H1 (cell line): ENCODE results near the gene NHSL2. TPM values are rescaled to one million over a fixed set of nuclear protein-coding genes. Genes with fewer than 3 reads are reported as not detected.

Source experiments
- CTCF ChIA-PET: fragments of 300-600 bp; sonication (Branson Sonifier 250); formaldehyde crosslinking; loops from one replicate; lab custom pipeline; 2021; ENCODE audit not compliant: partially characterized antibody; lab: Charles Lee
- POLR2A ChIA-PET: fragments of 300-600 bp; sonication (Branson Sonifier 250); formaldehyde crosslinking; loops from one replicate; lab custom pipeline; 2021; ENCODE audit warnings: inconsistent platforms; ENCODE audit not compliant: partially characterized antibody; lab: Charles Lee
- DNase-seq, 2 experiments: peaks; one replicate each; pipeline versions ENCODE4 v3.0.0 to v3.0.0-alpha.2; 2010 to 2022; ENCODE audit warnings: low spot score in 2 of 2, low read depth in 1 of 2, mixed read lengths in 1 of 2
- FAIRE-seq: peaks from 2 replicates; lab custom pipeline; 2011; peaks lifted over from hg19 to GRCh38; lab: Jason Lieb, UNC
- H2AFZ ChIP-seq: 2 replicates; pipeline ENCODE4 v1.8.1; 2012; ENCODE audit warnings: low read length, inconsistent platforms
- H2AK5ac ChIP-seq: 2 replicates; pipeline ENCODE4 v1.6.1; 2013; ENCODE audit warnings: low read depth, low read length
- H2BK120ac ChIP-seq: replicated peaks from 2 replicates; pipeline ENCODE3; 2013; ENCODE audit warnings: low read depth, low read length, inconsistent platforms
- H2BK12ac ChIP-seq: 2 replicates; pipeline ENCODE4 v1.6.1; 2013; ENCODE audit warnings: low read depth, low read length
- H2BK15ac ChIP-seq: 2 replicates; pipeline ENCODE4 v1.6.1; 2013; ENCODE audit warnings: low read length
- H2BK20ac ChIP-seq: 2 replicates; pipeline ENCODE4 v1.6.1; 2013; ENCODE audit warnings: low read length
- H2BK5ac ChIP-seq: 2 replicates; pipeline ENCODE4 v1.6.1; 2013; ENCODE audit warnings: low read depth, low read length
- H3K14ac ChIP-seq: 2 replicates; pipeline ENCODE4 v1.6.1; 2013; ENCODE audit warnings: inconsistent platforms; ENCODE audit not compliant: insufficient read length
- H3K18ac ChIP-seq: 2 replicates; pipeline ENCODE4 v1.6.1; 2013; ENCODE audit warnings: low read length; ENCODE audit errors: extremely low read depth
- H3K23ac ChIP-seq: 2 replicates; pipeline ENCODE4 v1.6.1; 2013; ENCODE audit warnings: inconsistent platforms; ENCODE audit not compliant: insufficient read length
- H3K23me2 ChIP-seq: 2 replicates; pipeline ENCODE4 v1.6.1; 2013; ENCODE audit warnings: low read depth, low read length
- H3K27ac ChIP-seq: 2 replicates; pipeline ENCODE4 v1.6.1; 2011; ENCODE audit warnings: low read depth, low read length, inconsistent platforms
- H3K27me3 ChIP-seq, 4 experiments: replicated peaks in 1 of 4; 1 replicate in 1 of 4; 2 replicates in 3 of 4; pipeline versions ENCODE4 v1.6.1 to v1.8.1; 2011 to 2013; ENCODE audit warnings: low read length in 3 of 4, mild to moderate bottlenecking in 3 of 4, inconsistent platforms in 2 of 4, mixed read lengths in 2 of 4, moderate library complexity in 1 of 4; ENCODE audit not compliant: control insufficient read depth in 3 of 4, insufficient read depth in 3 of 4; ENCODE audit errors: extremely low read depth in 1 of 4
- H3K36me3 ChIP-seq, 4 experiments: 2 replicates each; pipeline versions ENCODE4 v1.6.1 to v1.8.1; 2011 to 2013; ENCODE audit warnings: mild to moderate bottlenecking in 4 of 4, low read length in 3 of 4, moderate library complexity in 2 of 4, control low read depth in 1 of 4, inconsistent platforms in 1 of 4; ENCODE audit not compliant: insufficient read depth in 4 of 4, control insufficient read depth in 2 of 4
- H3K4ac ChIP-seq: replicated peaks from 2 replicates; pipeline ENCODE3; 2013; ENCODE audit warnings: low read length, low read depth, mixed read lengths, inconsistent platforms; ENCODE audit not compliant: insufficient read length
- H3K4me1 ChIP-seq, 4 experiments: replicated peaks in 1 of 4; 1 replicate in 1 of 4; 2 replicates in 3 of 4; pipeline versions ENCODE4 v1.6.1 to v1.8.1; 2011 to 2013; ENCODE audit warnings: low read length in 3 of 4, inconsistent platforms in 2 of 4, mixed read lengths in 1 of 4; ENCODE audit not compliant: insufficient read depth in 4 of 4, control insufficient read depth in 3 of 4
- H3K4me2 ChIP-seq, 2 experiments: 2 replicates each; pipeline versions ENCODE4 v1.6.1 to v1.8.1; 2011 to 2013; ENCODE audit warnings: low read depth in 2 of 2, low read length in 2 of 2, control low read depth in 1 of 2, inconsistent platforms in 1 of 2, mild to moderate bottlenecking in 1 of 2; ENCODE audit not compliant: insufficient read depth in 1 of 2
- H3K4me3 ChIP-seq, 4 experiments: fragments of 200-600, 300-600 bp in 1 of 4; sonication (generic), shearing (Covaris generic), sonication (Bioruptor Twin) in 1 of 4; 2 replicates each; pipeline versions ENCODE4 v1.5.1 to v1.8.1; 2011 to 2016; ENCODE audit warnings: low read length in 4 of 4, low read depth in 3 of 4, control low read depth in 2 of 4, inconsistent platforms in 2 of 4, mild to moderate bottlenecking in 2 of 4, mixed read lengths in 1 of 4, moderate library complexity in 1 of 4; ENCODE audit not compliant: insufficient read depth in 2 of 4; ENCODE audit errors: extremely low read depth in 1 of 4
- H3K56ac ChIP-seq: replicated peaks from 2 replicates; pipeline ENCODE3; 2013; ENCODE audit warnings: low read depth, mild to moderate bottlenecking, mixed read lengths, low read length, inconsistent platforms; ENCODE audit not compliant: insufficient read length
- H3K79me1 ChIP-seq: 2 replicates; pipeline ENCODE4 v1.6.1; 2013; ENCODE audit warnings: low read depth, low read length, control low read depth
- H3K79me2 ChIP-seq, 2 experiments: 2 replicates each; pipeline versions ENCODE4 v1.6.1 to v1.8.1; 2012 to 2013; ENCODE audit warnings: low read length in 2 of 2, mild to moderate bottlenecking in 2 of 2, inconsistent platforms in 1 of 2; ENCODE audit not compliant: insufficient read depth in 2 of 2, control insufficient read depth in 1 of 2
- H3K9ac ChIP-seq, 4 experiments: replicated peaks in 1 of 4; 1 replicate in 1 of 4; 2 replicates in 3 of 4; pipeline versions ENCODE4 v1.6.1 to v1.8.1; 2011 to 2013; ENCODE audit warnings: low read depth in 3 of 4, low read length in 3 of 4, control low read depth in 2 of 4, mild to moderate bottlenecking in 2 of 4, moderate library complexity in 2 of 4, inconsistent platforms in 1 of 4; ENCODE audit errors: extremely low read depth in 1 of 4
- H3K9me3 ChIP-seq, 2 experiments: 2 replicates each; pipeline versions ENCODE4 v1.6.1 to v1.8.1; 2012 to 2013; ENCODE audit warnings: mild to moderate bottlenecking in 2 of 2, moderate library complexity in 2 of 2, control low read depth in 1 of 2, inconsistent platforms in 1 of 2, low read depth in 1 of 2, low read length in 1 of 2, mixed read lengths in 1 of 2; ENCODE audit not compliant: insufficient read depth in 2 of 2
- H4K20me1 ChIP-seq, 2 experiments: replicated peaks in 1 of 2; 2 replicates each; pipeline versions ENCODE3 to v1.8.1; 2011 to 2013; ENCODE audit warnings: inconsistent platforms in 2 of 2, low read length in 2 of 2, mild to moderate bottlenecking in 1 of 2; ENCODE audit not compliant: insufficient read depth in 2 of 2, control insufficient read depth in 1 of 2
- H4K5ac ChIP-seq: 2 replicates; pipeline ENCODE4 v1.6.1; 2013; ENCODE audit warnings: low read length, low read depth, mixed read lengths, inconsistent platforms; ENCODE audit not compliant: insufficient read length
- H4K8ac ChIP-seq: 2 replicates; pipeline ENCODE4 v1.8.0; 2013; ENCODE audit warnings: mild to moderate bottlenecking, moderate library complexity, low read length, inconsistent platforms; ENCODE audit not compliant: insufficient read depth; ENCODE audit errors: extremely low read depth
- H4K91ac ChIP-seq: replicated peaks from 2 replicates; pipeline ENCODE3; 2013; ENCODE audit warnings: low read length, mixed read lengths, inconsistent platforms; ENCODE audit not compliant: insufficient read length
- BACH1 ChIP-seq: IDR thresholded peaks from 2 replicates; pipeline ENCODE4 v1.6.1; 2012; ENCODE audit warnings: low read length, improper control_type of control experiment
- KDM4A ChIP-seq: IDR thresholded peaks from one replicate; pipeline ENCODE4 v1.7.1; 2012; ENCODE audit warnings: low read depth, mild to moderate bottlenecking, moderate library complexity, low read length, inconsistent platforms; ENCODE audit not compliant: severe bottlenecking
- NANOG ChIP-seq: IDR thresholded peaks from 2 replicates; pipeline ENCODE4 v1.6.1; 2011; ENCODE audit warnings: low read length, low read depth, mild to moderate bottlenecking, inconsistent platforms; ENCODE audit not compliant: insufficient read depth, poor library complexity, severe bottlenecking
- POU5F1 ChIP-seq: IDR thresholded peaks from 2 replicates; pipeline ENCODE4 v1.6.1; 2011; ENCODE audit warnings: low read depth, mild to moderate bottlenecking, low read length, moderate library complexity
- SIN3A ChIP-seq, 2 experiments: IDR thresholded peaks in 1 of 2; conservative IDR thresholded peaks in 1 of 2; 2 replicates each; pipeline ENCODE4 v1.6.1; 2011 to 2012; ENCODE audit warnings: low read length in 2 of 2, improper control_type of control experiment in 1 of 2, low read depth in 1 of 2, mild to moderate bottlenecking in 1 of 2
- SRF ChIP-seq: IDR thresholded peaks from 2 replicates; pipeline ENCODE4 v1.6.1; 2011; ENCODE audit warnings: mild to moderate bottlenecking, low read depth, low read length, moderate library complexity
- SUZ12 ChIP-seq: fragments of 200-600 bp; sonication (generic); IDR thresholded peaks from 2 replicates; pipeline ENCODE4 v1.6.1; 2012; ENCODE audit warnings: mild to moderate bottlenecking, inconsistent platforms, low read length, moderate library complexity, mixed read lengths
- ZNF274 ChIP-seq: IDR thresholded peaks from 2 replicates; pipeline ENCODE4 v1.7.0; 2012; ENCODE audit warnings: low read length, borderline replicate concordance; ENCODE audit errors: extremely low read depth
- WGBS, 2 experiments: shearing (Covaris generic) in 1 of 2; methylation state at CpG; one replicate each; pipeline versions ENCODE4 v1.1.6 to v1.1.7; 2013 to 2015; ENCODE audit warnings: low lambda C conversion rate in 2 of 2, mixed read lengths in 2 of 2, inconsistent platforms in 1 of 2, low coverage in 1 of 2, missing lambda C conversion rate in 1 of 2; ENCODE audit not compliant: insufficient replicate concordance in 2 of 2, insufficient coverage in 1 of 2, insufficient read length in 1 of 2; ENCODE audit errors: extremely low coverage in 1 of 2, missing lambda C conversion rate in 1 of 2; 5-methylcytosine and 5-hydroxymethylcytosine counted together
- polyA plus RNA-seq, 7 experiments: library from polyadenylated mRNA; depleted of rRNA in 3 of 7; stranded (reverse) in 5 of 7; unstranded in 2 of 7; fragments of >200 nt in 5 of 7; fragments of 200-250 nt in 2 of 7; gene quantifications; 1 replicate in 5 of 7; 2 replicates in 1 of 7; 4 replicates in 1 of 7; pipeline versions ENCODE4 v1.2.1 to v1.2.3, GENCODE V29; 2011 to 2013; ENCODE audit warnings: missing spikeins in 2 of 7, mixed read lengths in 2 of 7
- total RNA-seq: library from RNA; stranded (reverse); fragmentation: NEBNext Ultra II Directional; extraction: Animal tissue kit (Norgen Biotek cat#: 25700); gene quantifications from 2 replicates; pipeline ENCODE4 v1.2.1, GENCODE V29; 2021
- TF ChIP-seq, protein P1 (sequence below): IDR thresholded peaks from 2 replicates; pipeline ENCODE4 v1.6.1; 2011; ENCODE audit warnings: low read depth, mild to moderate bottlenecking, low read length; ENCODE audit not compliant: insufficient read depth

NHSL2 gene
- total and polyA plus RNA-seq, 2 of the 8 experiments (the other 6 are each of a cell fraction or from before 2014, with no cell fraction given): 3.7 to 7.2 TPM

DNA sequence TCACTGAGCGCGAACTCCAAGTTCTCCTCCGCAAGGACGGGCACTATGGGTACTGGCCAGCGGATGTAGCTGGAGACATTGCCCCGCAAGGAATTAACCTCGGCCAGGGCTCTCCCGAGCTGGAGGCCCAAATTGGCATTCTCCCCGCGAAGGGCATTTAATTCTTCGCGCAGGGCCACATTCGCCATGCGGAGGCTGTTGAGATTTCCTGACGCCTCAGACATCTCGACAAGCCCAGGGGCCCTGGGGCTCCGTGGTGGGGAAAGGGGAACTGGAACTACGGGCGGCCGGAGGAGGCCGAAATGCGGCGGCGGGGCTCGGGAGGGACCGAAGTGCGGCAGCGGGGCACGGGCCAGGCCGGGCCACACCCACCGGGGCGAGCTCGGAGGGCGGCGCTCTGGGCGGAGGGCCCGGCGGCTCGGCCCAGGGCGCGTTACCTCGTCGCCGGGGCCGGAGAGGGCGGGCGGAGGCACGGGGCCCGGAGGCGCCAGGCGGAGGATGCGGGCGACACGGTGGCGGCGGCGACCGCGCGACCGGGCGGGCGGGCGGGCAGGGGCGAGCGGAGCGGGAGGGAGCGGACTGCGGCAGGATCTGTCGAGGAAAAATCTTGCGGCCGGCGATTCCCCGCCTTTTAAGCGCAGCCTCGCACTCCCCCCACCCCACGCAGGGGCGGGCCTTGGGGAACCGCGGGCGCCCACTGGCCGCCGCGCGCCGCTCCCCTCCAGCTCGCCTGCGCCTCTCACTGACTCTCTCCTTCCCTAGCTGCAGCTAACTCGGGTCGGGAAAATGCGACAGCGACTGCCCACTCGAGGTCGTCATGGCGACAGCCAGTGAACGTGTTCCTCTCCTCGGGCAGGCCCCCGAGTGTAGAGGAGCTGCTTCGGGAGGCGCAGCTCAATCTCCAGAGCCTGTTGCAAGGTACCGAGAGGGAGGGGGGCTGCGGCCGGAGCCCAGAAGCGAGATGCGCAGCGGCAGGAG, 221.0 kb downstream of the NHSL2 start, which contains the start of gene RTL5:
RTL5 (minus strand) TSS at position 599 of the 978 bp plus-strand sequence.
- no peaks in the 10 kb centered on the region for H3K79me1 ChIP-seq
- H2BK12ac ChIP-seq: no peak within 1 kb of the TSS
- no peak within 1 kb of the TSS for H3K23ac ChIP-seq
- POLR2A ChIA-PET: interaction anchor here (0.6 to 1.4 kb wide), 2 partner anchors 114 to 184 kb away, joined by 3 to 5 read pairs; no protein-coding TSS in a partner anchor
- no peak within 1 kb of the TSS for H2BK20ac ChIP-seq
- no peak within 1 kb of the TSS for H3K18ac ChIP-seq
- no peaks in the 10 kb centered on the region for H3K79me2 ChIP-seq
- peaks cover 5% of the 10 kb centered on the region; the same call in 1 of the 2 replicates for H3K23me2 ChIP-seq
- no peak within 1 kb of the TSS for H3K4ac ChIP-seq
- peaks cover 3 to 10% of the 10 kb centered on the region in 2 experiments for H4K20me1 ChIP-seq
- peak within 1 kb of the TSS; percentile 83 to 86 for H3K4me2 ChIP-seq
- H4K91ac ChIP-seq: no peak within 1 kb of the TSS
- peaks cover 0 to 4% of the 10 kb centered on the region in 2 experiments; a peak in 1 of 4 replicates for H3K9me3 ChIP-seq
- peaks cover 0 to 4% (median 1%) of the 10 kb centered on the region in 4 experiments; a peak in 4 of 7 replicates for H3K4me1 ChIP-seq
- H2AFZ ChIP-seq: no peak within 1 kb of the TSS
- no peak within 1 kb of the TSS for H2BK120ac ChIP-seq
- no peak within 1 kb of the TSS; a peak in 1 of 7 replicates for H3K9ac ChIP-seq
- 0% methylated on average over 7 of the region's 106 CpGs; no CpG with 5 or more reads in 1 of the 2 experiments for WGBS, 2 experiments
- no peak within 1 kb of the TSS for H3K14ac ChIP-seq
- no peak within 1 kb of the TSS for H3K56ac ChIP-seq
- peaks cover 12 to 45% (median 34%) of the 10 kb centered on the region in 4 experiments for H3K27me3 ChIP-seq
- no peak within 1 kb of the TSS for H3K27ac ChIP-seq
- no peak within 1 kb of the TSS for H4K5ac ChIP-seq
- no peak within 1 kb of the TSS for H2BK5ac ChIP-seq
- H3K4me3 ChIP-seq: peak within 1 kb of the TSS; percentile 31 to 62 (median 40)
- CTCF ChIA-PET: interaction anchor here (1.1 to 3.2 kb wide), 7 partner anchors 30 to 133 kb away, joined by 3 to 13 read pairs (median 5); no protein-coding TSS in a partner anchor
- FAIRE-seq (no peak), DNase-seq (peak in 1 of 2 experiments; percentile 57)
- H3K36me3 ChIP-seq: no peaks in the 10 kb centered on the region
- H4K8ac ChIP-seq: peak within 1 kb of the TSS; percentile 65
- H2BK15ac ChIP-seq: no peak within 1 kb of the TSS
- no peak within 1 kb of the TSS for H2AK5ac ChIP-seq
- TF ChIP-seq SIN3A (conservative IDR thresholded peaks at IDR 0.05 in 1 of 2, IDR thresholded peaks at IDR 0.05 in 1 of 2; ENCODE audit: low read depth in 1 of 2, low read length in 2 of 2) (no peak), SUZ12 (peak; percentile 43), BACH1 (0 out of 2 replicates have a peak, but pooled peaks have one; percentile 22), NANOG (no peak), SRF (no peak), KDM4A (peak; percentile 43), ZNF274 (no peak), POU5F1 (no peak)
- TF ChIP-seq, protein P1, sequence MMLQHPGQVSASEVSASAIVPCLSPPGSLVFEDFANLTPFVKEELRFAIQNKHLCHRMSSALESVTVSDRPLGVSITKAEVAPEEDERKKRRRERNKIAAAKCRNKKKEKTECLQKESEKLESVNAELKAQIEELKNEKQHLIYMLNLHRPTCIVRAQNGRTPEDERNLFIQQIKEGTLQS: no peak
